ENCODE measurements around the gene SPAG17.

GRCh38 chr1:118147522-118147921 is 37.5 kb downstream of the SPAG17 start:
- TF ChIP-seq, protein P1, sequence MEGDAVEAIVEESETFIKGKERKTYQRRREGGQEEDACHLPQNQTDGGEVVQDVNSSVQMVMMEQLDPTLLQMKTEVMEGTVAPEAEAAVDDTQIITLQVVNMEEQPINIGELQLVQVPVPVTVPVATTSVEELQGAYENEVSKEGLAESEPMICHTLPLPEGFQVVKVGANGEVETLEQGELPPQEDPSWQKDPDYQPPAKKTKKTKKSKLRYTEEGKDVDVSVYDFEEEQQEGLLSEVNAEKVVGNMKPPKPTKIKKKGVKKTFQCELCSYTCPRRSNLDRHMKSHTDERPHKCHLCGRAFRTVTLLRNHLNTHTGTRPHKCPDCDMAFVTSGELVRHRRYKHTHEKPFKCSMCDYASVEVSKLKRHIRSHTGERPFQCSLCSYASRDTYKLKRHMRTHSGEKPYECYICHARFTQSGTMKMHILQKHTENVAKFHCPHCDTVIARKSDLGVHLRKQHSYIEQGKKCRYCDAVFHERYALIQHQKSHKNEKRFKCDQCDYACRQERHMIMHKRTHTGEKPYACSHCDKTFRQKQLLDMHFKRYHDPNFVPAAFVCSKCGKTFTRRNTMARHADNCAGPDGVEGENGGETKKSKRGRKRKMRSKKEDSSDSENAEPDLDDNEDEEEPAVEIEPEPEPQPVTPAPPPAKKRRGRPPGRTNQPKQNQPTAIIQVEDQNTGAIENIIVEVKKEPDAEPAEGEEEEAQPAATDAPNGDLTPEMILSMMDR (IDR thresholded peaks at IDR 0.05), result no peak
- no peak for TF ChIP-seq EZH2phosphoT487 (IDR thresholded peaks at IDR 0.05)
